Mesenchymal stem cell (in vitro differentiated cells and primary cell): Measurements from ENCODE around the gene IGF2.
A peak's percentile ranks its signal among the peaks of the same experiment; 100 is the strongest.

Source experiments
- DNase-seq: peaks from one replicate; pipeline ENCODE4 v3.0.0-alpha.2; 2013
- H2AFZ ChIP-seq: one replicate; pipeline ENCODE4 v1.6.1; 2013; ENCODE audit warnings: low read depth, mild to moderate bottlenecking, control low read depth, inconsistent platforms, low read length, moderate library complexity
- H2AK5ac ChIP-seq: 2 replicates; pipeline ENCODE4 v1.6.1; 2013; ENCODE audit warnings: low read length, moderate library complexity, mild to moderate bottlenecking, inconsistent platforms; ENCODE audit not compliant: severe bottlenecking
- H2BK120ac ChIP-seq: one replicate; pipeline ENCODE4 v1.6.1; 2013; ENCODE audit warnings: low read depth, mild to moderate bottlenecking, inconsistent platforms, low read length, moderate library complexity
- H2BK12ac ChIP-seq, 2 experiments: one replicate each; pipeline ENCODE4 v1.6.1; 2013; ENCODE audit warnings: inconsistent platforms in 2 of 2, low read length in 2 of 2, mild to moderate bottlenecking in 2 of 2, moderate library complexity in 2 of 2, control low read depth in 1 of 2
- H2BK15ac ChIP-seq: one replicate; pipeline ENCODE4 v1.6.1; 2013; ENCODE audit warnings: mild to moderate bottlenecking, low read depth, inconsistent platforms; ENCODE audit not compliant: poor library complexity, severe bottlenecking
- H2BK5ac ChIP-seq: 2 replicates; pipeline ENCODE4 v1.6.1; 2013; ENCODE audit warnings: low read depth, mild to moderate bottlenecking, low read length, control low read depth, inconsistent platforms; ENCODE audit not compliant: poor library complexity, severe bottlenecking
- H3K14ac ChIP-seq, 2 experiments: one replicate each; pipeline ENCODE4 v1.6.1; 2013; ENCODE audit warnings: inconsistent platforms in 2 of 2, low read length in 2 of 2, control low read depth in 1 of 2, mild to moderate bottlenecking in 1 of 2, moderate library complexity in 1 of 2
- H3K18ac ChIP-seq, 2 experiments: one replicate each; pipeline ENCODE4 v1.6.1; 2013; ENCODE audit warnings: inconsistent platforms in 2 of 2, low read length in 2 of 2, control low read depth in 1 of 2, low read depth in 1 of 2, mild to moderate bottlenecking in 1 of 2
- H3K23ac ChIP-seq, 2 experiments: one replicate each; pipeline ENCODE4 v1.6.1; 2013; ENCODE audit warnings: inconsistent platforms in 2 of 2, low read length in 2 of 2, mild to moderate bottlenecking in 2 of 2, moderate library complexity in 2 of 2, control low read depth in 1 of 2
- H3K27ac ChIP-seq: 2 replicates; pipeline ENCODE4 v1.5.1; 2013; ENCODE audit warnings: mild to moderate bottlenecking, moderate library complexity, low read length, control low read depth, inconsistent platforms; ENCODE audit not compliant: poor library complexity, severe bottlenecking
- H3K27me3 ChIP-seq, 2 experiments: 2 replicates each; pipeline versions ENCODE4 v1.6.1 to v1.7.0; 2013; ENCODE audit warnings: low read length in 2 of 2, mild to moderate bottlenecking in 2 of 2, moderate library complexity in 2 of 2, control low read depth in 1 of 2, inconsistent platforms in 1 of 2; ENCODE audit not compliant: control insufficient read depth in 1 of 2, insufficient read depth in 1 of 2
- H3K36me3 ChIP-seq, 2 experiments: 2 replicates each; pipeline versions ENCODE4 v1.6.1 to v1.7.0; 2013; ENCODE audit warnings: low read length in 2 of 2, control low read depth in 1 of 2, inconsistent platforms in 1 of 2, low read depth in 1 of 2, mild to moderate bottlenecking in 1 of 2; ENCODE audit not compliant: insufficient read depth in 2 of 2, control insufficient read depth in 1 of 2
- H3K4ac ChIP-seq, 2 experiments: one replicate each; pipeline ENCODE4 v1.6.1; 2013; ENCODE audit warnings: inconsistent platforms in 2 of 2, low read length in 2 of 2, mild to moderate bottlenecking in 2 of 2, moderate library complexity in 2 of 2, control low read depth in 1 of 2, low read depth in 1 of 2
- H3K4me1 ChIP-seq: 2 replicates; pipeline ENCODE4 v1.6.1; 2013; ENCODE audit warnings: low read depth, low read length, control low read depth; ENCODE audit not compliant: control insufficient read depth, insufficient read depth
- H3K4me2 ChIP-seq: 2 replicates; pipeline ENCODE4 v1.6.1; 2013; ENCODE audit warnings: low read length, mild to moderate bottlenecking, inconsistent platforms; ENCODE audit not compliant: poor library complexity, severe bottlenecking
- H3K4me3 ChIP-seq, 2 experiments: 2 replicates each; pipeline versions ENCODE4 v1.5.1 to v1.7.0; 2013; ENCODE audit warnings: low read length in 2 of 2, mild to moderate bottlenecking in 2 of 2, control low read depth in 1 of 2, low read depth in 1 of 2; ENCODE audit not compliant: insufficient read depth in 1 of 2
- H3K79me1 ChIP-seq: replicated peaks from 2 replicates; pipeline ENCODE4 v1.6.1; 2013; ENCODE audit warnings: mild to moderate bottlenecking, control low read depth, low read length, inconsistent platforms; ENCODE audit not compliant: poor library complexity, severe bottlenecking
- H3K9ac ChIP-seq: 2 replicates; pipeline ENCODE4 v1.7.0; 2013; ENCODE audit warnings: mild to moderate bottlenecking, low read length, moderate library complexity
- H3K9me3 ChIP-seq: 2 replicates; pipeline ENCODE4 v1.7.0; 2013; ENCODE audit warnings: mild to moderate bottlenecking, low read length; ENCODE audit not compliant: control insufficient read depth
- H4K8ac ChIP-seq: one replicate; pipeline ENCODE4 v1.6.1; 2013; ENCODE audit warnings: inconsistent platforms, mild to moderate bottlenecking, low read length, moderate library complexity
- H4K91ac ChIP-seq: one replicate; pipeline ENCODE4 v1.6.1; 2013; ENCODE audit warnings: mild to moderate bottlenecking, low read length, inconsistent platforms
- WGBS: methylation state at CpG from one replicate; pipeline ENCODE4 v1.1.7; 2013; ENCODE audit warnings: mixed read lengths; 5-methylcytosine and 5-hydroxymethylcytosine counted together

IGF2 gene

GRCh38 chr11:2097998-2098690 lies 41.0 kb downstream of the IGF2 start:
- H3K4me2 ChIP-seq, result peak overlapping the region; percentile 47
- H2BK120ac ChIP-seq, result no peak overlapping the region
- peak overlapping the region; percentile 79 for H3K27ac ChIP-seq
- H2BK15ac ChIP-seq, result peak overlapping the region; percentile 54
- DNase-seq, result no peak
- H3K14ac ChIP-seq, result peak overlapping the region in 1 of 2 experiments; percentile 37
- no peak overlapping the region for H4K8ac ChIP-seq
- WGBS, result 87% methylated on average over 14 of the region's 14 CpGs
- peaks cover 74% of the 10 kb centered on the region for H3K4me1 ChIP-seq
- H3K79me1 ChIP-seq, result peaks cover 6% of the 10 kb centered on the region
- no peak overlapping the region for H3K4me3 ChIP-seq
- H3K23ac ChIP-seq, result no peak overlapping the region
- peak overlapping the region; percentile 24 to 90 for H3K18ac ChIP-seq
- H2AK5ac ChIP-seq, result peak overlapping the region; percentile 79
- peak overlapping the region; percentile 66 for H2BK5ac ChIP-seq
- H3K9ac ChIP-seq, result no peak overlapping the region
- no peaks in the 10 kb centered on the region for H3K9me3 ChIP-seq
- peak overlapping the region; percentile 81 to 85 for H2BK12ac ChIP-seq
- H2AFZ ChIP-seq, result no peak overlapping the region
- H3K27me3 ChIP-seq, result peaks cover 0 to 17% of the 10 kb centered on the region in 2 experiments
- H3K36me3 ChIP-seq, result peaks cover 0 to 3% of the 10 kb centered on the region in 2 experiments
- peak overlapping the region; percentile 90 for H4K91ac ChIP-seq
- H3K4ac ChIP-seq, result peak overlapping the region; percentile 9 to 41

- H2BK5ac ChIP-seq, result peak overlapping the region; percentile 93
- no peaks in the 10 kb centered on the region for H3K9me3 ChIP-seq
- peak overlapping the region; percentile 66 for H4K8ac ChIP-seq
- peak; percentile 93 for DNase-seq
- H2BK120ac ChIP-seq, result peak overlapping the region; percentile 87
- H3K4me3 ChIP-seq, result peak overlapping the region in 1 of 2 experiments; percentile 33
- H2BK15ac ChIP-seq, result no peak overlapping the region
- peaks cover 6% of the 10 kb centered on the region for H3K79me1 ChIP-seq
- H3K27ac ChIP-seq, result peak overlapping the region; percentile 93
- H3K18ac ChIP-seq, result peak overlapping the region; percentile 49 to 95
- H3K27me3 ChIP-seq, result peaks cover 0 to 15% of the 10 kb centered on the region in 2 experiments
- peak overlapping the region in 1 of 2 experiments; percentile 96 for H2BK12ac ChIP-seq
- peaks cover 81% of the 10 kb centered on the region for H3K4me1 ChIP-seq
- H3K14ac ChIP-seq, result no peak overlapping the region
- peak overlapping the region; percentile 91 for H4K91ac ChIP-seq
- peaks cover 0 to 3% of the 10 kb centered on the region in 2 experiments for H3K36me3 ChIP-seq
- 3% methylated on average over 27 of the region's 28 CpGs for WGBS
- peak overlapping the region; percentile 76 for H3K9ac ChIP-seq
- H3K4ac ChIP-seq, result peak overlapping the region in 1 of 2 experiments; percentile 73
- H3K23ac ChIP-seq, result no peak overlapping the region
- H2AK5ac ChIP-seq, result peak overlapping the region; percentile 80
- H3K4me2 ChIP-seq, result peak overlapping the region; percentile 47
- no peak overlapping the region for H2AFZ ChIP-seq
These were observed 41.7 kb downstream of the IGF2 start for GRCh38 chr11:2097356-2097997.

DNA sequence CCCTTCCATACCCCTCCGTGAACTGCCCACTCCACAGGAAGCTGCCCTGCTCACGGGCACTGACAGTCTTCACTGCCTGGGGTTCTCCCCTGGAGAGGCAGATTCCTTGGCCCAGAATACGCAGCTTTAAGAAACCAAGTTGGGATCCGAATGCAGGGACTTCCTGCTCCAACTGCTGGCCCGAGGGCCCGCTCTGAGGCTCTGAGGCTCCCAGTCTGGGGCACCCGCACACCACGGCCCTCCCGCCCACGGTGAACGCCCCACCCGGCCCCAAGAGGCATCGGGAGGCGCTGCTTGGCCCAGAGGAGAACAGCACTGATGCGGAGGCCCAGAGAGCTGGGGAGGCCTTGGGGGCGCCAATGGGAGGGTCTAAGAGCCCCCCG lies 42.3 kb downstream of the IGF2 start:
- peak overlapping the region; percentile 49 to 95 for H3K18ac ChIP-seq
- 51% methylated on average over 17 of the region's 17 CpGs for WGBS
- H2AFZ ChIP-seq, result no peak overlapping the region
- H3K9ac ChIP-seq, result peak overlapping the region; percentile 76
- DNase-seq, result no peak
- no peaks in the 10 kb centered on the region for H3K9me3 ChIP-seq
- H3K23ac ChIP-seq, result peak overlapping the region in 1 of 2 experiments; percentile 34
- peak overlapping the region; percentile 47 for H3K4me2 ChIP-seq
- peaks cover 0 to 3% of the 10 kb centered on the region in 2 experiments for H3K36me3 ChIP-seq
- H3K27me3 ChIP-seq, result peaks cover 0 to 16% of the 10 kb centered on the region in 2 experiments
- H2BK15ac ChIP-seq, result peak overlapping the region; percentile 83
- H2BK120ac ChIP-seq, result peak overlapping the region; percentile 87
- H4K8ac ChIP-seq, result peak overlapping the region; percentile 66
- H3K4me1 ChIP-seq, result peaks cover 87% of the 10 kb centered on the region
- peaks cover 6% of the 10 kb centered on the region for H3K79me1 ChIP-seq
- peak overlapping the region; percentile 81 to 96 for H2BK12ac ChIP-seq
- H3K27ac ChIP-seq, result peak overlapping the region; percentile 93
- H3K14ac ChIP-seq, result peak overlapping the region in 1 of 2 experiments; percentile 95
- H3K4me3 ChIP-seq, result peak overlapping the region in 1 of 2 experiments; percentile 33
- H2BK5ac ChIP-seq, result peak overlapping the region; percentile 93
- H4K91ac ChIP-seq, result peak overlapping the region; percentile 91
- H2AK5ac ChIP-seq, result peak overlapping the region; percentile 80
- peak overlapping the region; percentile 75 to 88 for H3K4ac ChIP-seq
